ENCODE measurements around the gene UBE4B.

Gene UBE4B

GRCh38 chr1:10033359-10033845, 644 bp downstream of the UBE4B start:
- DNase-seq (ENCODE audit: low read depth in 3 of 3): peak in 1 of 3 experiments; percentile 5

GRCh38 chr1:10042746-10043145, 10.0 kb downstream of the UBE4B start:
- DNase-seq (ENCODE audit: low read depth in 3 of 3): no peak

GRCh38 chr1:10045480-10046355, 13.0 kb downstream of the UBE4B start:
- DNase-seq (ENCODE audit: low read depth in 3 of 3): no peak

GRCh38 chr1:10046356-10047085, 13.8 kb downstream of the UBE4B start:
- DNase-seq (ENCODE audit: low read depth in 3 of 3): no peak

- no peak for DNase-seq (ENCODE audit: low read depth in 3 of 3)
Observed at GRCh38 chr1:10048601-10049000, 15.8 kb downstream of the UBE4B start.

- DNase-seq (ENCODE audit: low read depth in 3 of 3): no peak
Observed at GRCh38 chr1:10050611-10051010, 17.9 kb downstream of the UBE4B start.

- DNase-seq (ENCODE audit: low read depth in 3 of 3): no peak
Observed at GRCh38 chr1:10051656-10052055, 18.9 kb downstream of the UBE4B start.

GRCh38 chr1:10052347-10052746, 19.6 kb downstream of the UBE4B start:
- DNase-seq (ENCODE audit: low read depth in 3 of 3): no peak

GRCh38 chr1:10054465-10054864, 21.7 kb downstream of the UBE4B start:
- DNase-seq (ENCODE audit: low read depth in 3 of 3): no peak

GRCh38 chr1:10056599-10056987, 23.8 kb downstream of the UBE4B start:
- DNase-seq (ENCODE audit: low read depth in 3 of 3): no peak

- DNase-seq (ENCODE audit: low read depth in 3 of 3): no peak
Observed at GRCh38 chr1:10057343-10057742, 24.6 kb downstream of the UBE4B start.

GRCh38 chr1:10057796-10058195, 25.0 kb downstream of the UBE4B start:
- DNase-seq (ENCODE audit: low read depth in 3 of 3): no peak

GRCh38 chr1:10059342-10059718, 26.6 kb downstream of the UBE4B start:
- DNase-seq (ENCODE audit: low read depth in 3 of 3): no peak

- no peak for DNase-seq (ENCODE audit: low read depth in 3 of 3)
Observed at GRCh38 chr1:10060311-10061100, 27.7 kb downstream of the UBE4B start.

GRCh38 chr1:10061276-10061675, 28.5 kb downstream of the UBE4B start:
- DNase-seq (ENCODE audit: low read depth in 3 of 3): no peak

- DNase-seq (ENCODE audit: low read depth in 3 of 3): no peak
Observed at GRCh38 chr1:10063878-10064277, 31.1 kb downstream of the UBE4B start.

GRCh38 chr1:10064416-10065343, 31.9 kb downstream of the UBE4B start:
- no peak for DNase-seq (ENCODE audit: low read depth in 3 of 3)

GRCh38 chr1:10065344-10065685, 32.6 kb downstream of the UBE4B start:
- no peak for DNase-seq (ENCODE audit: low read depth in 3 of 3)

GRCh38 chr1:10065760-10066159, 33.0 kb downstream of the UBE4B start:
- no peak for DNase-seq (ENCODE audit: low read depth in 3 of 3)

GRCh38 chr1:10068605-10069294, 36.0 kb downstream of the UBE4B start:
- no peak for DNase-seq (ENCODE audit: low read depth in 3 of 3)

GRCh38 chr1:10070206-10070605, 37.4 kb downstream of the UBE4B start:
- no peak for DNase-seq (ENCODE audit: low read depth in 3 of 3)

All from stimulated activated CD4-positive, alpha-beta T cell treated with anti-CD3 and anti-CD28 coated beads, TNF-alpha, amount 100 ng/mL, for 24 hours (primary cell).